Neural crest cell (in vitro differentiated cells): ENCODE measurements around the gene KRT10. TPM values are rescaled to one million over a fixed set of nuclear protein-coding genes. Genes with fewer than 3 reads are reported as not detected.

Source experiments
- DNase-seq: peaks from one replicate; pipeline ENCODE4 v3.0.0; 2021; ENCODE audit warnings: low read depth, mixed read lengths, low spot score
- H3K27ac Mint-ChIP-seq: one replicate; pipeline ENCODE4 v1.8.0; 2021; ENCODE audit warnings: mild to moderate bottlenecking, mixed read lengths; ENCODE audit not compliant: unreplicated experiment
- H3K27me3 Mint-ChIP-seq: 2 replicates; pipeline ENCODE4 v1.8.0; 2021; ENCODE audit warnings: low read depth, mild to moderate bottlenecking, mixed read lengths
- H3K36me3 Mint-ChIP-seq: 2 replicates; pipeline ENCODE4 v1.8.0; 2021; ENCODE audit warnings: low read depth, mild to moderate bottlenecking, mixed read lengths
- H3K4me1 Mint-ChIP-seq: 2 replicates; pipeline ENCODE4 v1.8.0; 2021; ENCODE audit warnings: mixed read lengths
- H3K4me3 Mint-ChIP-seq: one replicate; pipeline ENCODE4 v1.8.0; 2021; ENCODE audit warnings: mild to moderate bottlenecking, mixed read lengths
- H3K9me3 Mint-ChIP-seq: 2 replicates; pipeline ENCODE4 v1.8.0; 2021; ENCODE audit warnings: mixed read lengths
- total RNA-seq: library from RNA; stranded (reverse); gene quantifications from 2 replicates; pipeline ENCODE4 v1.2.1, GENCODE V29; 2021
- TF ChIP-seq, protein P1 (sequence below): fragments of 200-600 bp; sonication (generic); conservative IDR thresholded peaks from 2 replicates; pipeline ENCODE4 v1.5.0; 2021; ENCODE audit warnings: antibody characterized with exemption, mild to moderate bottlenecking

The KRT10 gene
- total RNA-seq, 1 donor from 2014 or later, result 39.1 TPM

DNA sequence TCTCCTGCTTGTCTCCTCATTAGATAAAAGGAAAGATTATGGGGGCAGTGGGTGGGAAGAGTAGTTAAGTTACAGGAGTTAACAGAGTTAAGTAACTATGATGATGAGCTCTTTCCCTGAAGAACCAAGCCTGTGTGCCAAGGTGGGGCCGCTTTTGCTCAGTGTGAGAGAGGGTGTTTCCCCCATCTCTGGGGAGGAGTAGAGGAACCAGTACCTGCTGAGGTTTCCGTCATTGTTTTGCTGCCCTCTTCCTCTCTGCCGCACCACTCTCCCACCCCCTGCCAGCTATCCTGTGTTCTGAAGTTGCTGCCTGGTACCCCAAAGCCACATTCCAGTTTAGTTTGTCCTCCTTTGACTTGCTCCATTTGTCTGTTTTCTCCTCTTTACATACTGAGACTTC lies 20.8 kb upstream of the KRT10 start:
- no peaks in the 10 kb centered on the region for H3K9me3 Mint-ChIP-seq
- peaks cover 57% of the 10 kb centered on the region for H3K27me3 Mint-ChIP-seq
- TF ChIP-seq, protein P1, sequence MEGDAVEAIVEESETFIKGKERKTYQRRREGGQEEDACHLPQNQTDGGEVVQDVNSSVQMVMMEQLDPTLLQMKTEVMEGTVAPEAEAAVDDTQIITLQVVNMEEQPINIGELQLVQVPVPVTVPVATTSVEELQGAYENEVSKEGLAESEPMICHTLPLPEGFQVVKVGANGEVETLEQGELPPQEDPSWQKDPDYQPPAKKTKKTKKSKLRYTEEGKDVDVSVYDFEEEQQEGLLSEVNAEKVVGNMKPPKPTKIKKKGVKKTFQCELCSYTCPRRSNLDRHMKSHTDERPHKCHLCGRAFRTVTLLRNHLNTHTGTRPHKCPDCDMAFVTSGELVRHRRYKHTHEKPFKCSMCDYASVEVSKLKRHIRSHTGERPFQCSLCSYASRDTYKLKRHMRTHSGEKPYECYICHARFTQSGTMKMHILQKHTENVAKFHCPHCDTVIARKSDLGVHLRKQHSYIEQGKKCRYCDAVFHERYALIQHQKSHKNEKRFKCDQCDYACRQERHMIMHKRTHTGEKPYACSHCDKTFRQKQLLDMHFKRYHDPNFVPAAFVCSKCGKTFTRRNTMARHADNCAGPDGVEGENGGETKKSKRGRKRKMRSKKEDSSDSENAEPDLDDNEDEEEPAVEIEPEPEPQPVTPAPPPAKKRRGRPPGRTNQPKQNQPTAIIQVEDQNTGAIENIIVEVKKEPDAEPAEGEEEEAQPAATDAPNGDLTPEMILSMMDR, result no peak
- no peaks in the 10 kb centered on the region for H3K36me3 Mint-ChIP-seq
- H3K27ac Mint-ChIP-seq, result no peak overlapping the region
- no peak for DNase-seq
- no peaks in the 10 kb centered on the region for H3K4me1 Mint-ChIP-seq
- no peak overlapping the region for H3K4me3 Mint-ChIP-seq

DNA sequence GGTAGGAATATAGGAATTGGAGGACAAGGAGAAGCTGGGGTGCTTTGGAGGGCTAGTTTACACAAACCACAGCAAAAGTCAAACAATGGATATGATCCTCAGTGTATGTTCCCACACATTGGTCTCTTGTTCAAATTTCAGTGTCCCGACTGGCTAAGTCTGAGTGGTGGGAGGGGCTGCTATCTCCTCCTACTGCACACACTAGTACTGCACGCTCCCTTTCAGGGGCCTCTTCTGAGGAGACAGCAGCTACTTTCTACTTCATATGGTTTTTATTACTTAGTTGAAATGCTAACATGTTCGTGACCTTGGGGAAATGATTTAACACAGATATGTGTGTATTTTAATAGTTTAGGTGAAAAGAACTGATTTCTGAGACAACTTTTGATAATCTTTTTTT lies 18.8 kb upstream of the KRT10 start:
- H3K27me3 Mint-ChIP-seq, result peaks cover 47% of the 10 kb centered on the region
- no peaks in the 10 kb centered on the region for H3K9me3 Mint-ChIP-seq
- DNase-seq, result no peak
- TF ChIP-seq, protein P1, result no peak
- H3K27ac Mint-ChIP-seq, result no peak overlapping the region
- H3K4me1 Mint-ChIP-seq, result no peaks in the 10 kb centered on the region
- no peaks in the 10 kb centered on the region for H3K36me3 Mint-ChIP-seq
- H3K4me3 Mint-ChIP-seq, result no peak overlapping the region

DNA sequence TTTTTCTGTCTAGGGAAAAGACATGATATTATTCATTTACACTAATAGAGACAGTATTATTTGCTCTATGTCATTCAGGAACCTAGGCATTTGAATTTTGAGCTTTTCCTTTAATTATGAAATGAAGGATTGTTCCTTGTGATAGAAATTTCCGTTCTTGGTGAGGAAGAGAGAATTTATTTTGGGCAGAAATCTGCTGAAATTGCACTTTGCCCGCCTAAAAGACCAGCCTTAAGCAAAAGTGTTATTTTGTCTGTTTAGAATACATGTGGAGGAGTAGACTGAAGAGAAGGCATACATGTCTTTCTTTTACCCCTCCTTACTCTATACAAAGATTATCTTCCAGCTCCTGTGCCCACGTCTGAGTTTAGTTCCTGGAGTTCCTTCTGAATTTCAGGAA lies 16.8 kb upstream of the KRT10 start:
- no peaks in the 10 kb centered on the region for H3K9me3 Mint-ChIP-seq
- no peak overlapping the region for H3K27ac Mint-ChIP-seq
- no peak overlapping the region for H3K4me3 Mint-ChIP-seq
- no peak for DNase-seq
- H3K36me3 Mint-ChIP-seq, result peaks cover 2% of the 10 kb centered on the region
- peaks cover 29% of the 10 kb centered on the region for H3K27me3 Mint-ChIP-seq
- H3K4me1 Mint-ChIP-seq, result no peaks in the 10 kb centered on the region
- TF ChIP-seq, protein P1, result no peak

DNA sequence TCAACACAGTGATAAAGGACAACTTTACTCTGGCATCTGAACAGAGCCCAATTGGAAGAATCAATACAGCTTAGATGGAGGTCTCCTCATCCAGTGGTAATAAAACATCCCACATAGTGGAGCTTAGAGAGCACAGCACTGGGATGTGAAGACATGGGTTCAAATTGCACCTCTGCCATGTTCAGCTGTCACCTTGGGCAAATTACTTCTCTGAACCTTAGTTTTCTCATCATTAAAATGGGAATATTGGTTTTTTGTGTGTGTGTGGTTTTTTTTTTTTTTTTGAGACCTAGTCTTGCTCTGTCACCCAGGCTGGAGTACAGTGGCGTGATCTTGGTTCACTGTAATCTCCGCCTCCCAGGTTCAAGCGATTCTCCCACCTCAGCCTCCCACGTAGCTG lies 13.6 kb upstream of the KRT10 start:
- no peaks in the 10 kb centered on the region for H3K9me3 Mint-ChIP-seq
- TF ChIP-seq, protein P1, result no peak
- H3K4me1 Mint-ChIP-seq, result no peaks in the 10 kb centered on the region
- peaks cover 8% of the 10 kb centered on the region for H3K27me3 Mint-ChIP-seq
- H3K27ac Mint-ChIP-seq, result no peak overlapping the region
- no peak overlapping the region for H3K4me3 Mint-ChIP-seq
- H3K36me3 Mint-ChIP-seq, result peaks cover 2% of the 10 kb centered on the region
- DNase-seq, result no peak

DNA sequence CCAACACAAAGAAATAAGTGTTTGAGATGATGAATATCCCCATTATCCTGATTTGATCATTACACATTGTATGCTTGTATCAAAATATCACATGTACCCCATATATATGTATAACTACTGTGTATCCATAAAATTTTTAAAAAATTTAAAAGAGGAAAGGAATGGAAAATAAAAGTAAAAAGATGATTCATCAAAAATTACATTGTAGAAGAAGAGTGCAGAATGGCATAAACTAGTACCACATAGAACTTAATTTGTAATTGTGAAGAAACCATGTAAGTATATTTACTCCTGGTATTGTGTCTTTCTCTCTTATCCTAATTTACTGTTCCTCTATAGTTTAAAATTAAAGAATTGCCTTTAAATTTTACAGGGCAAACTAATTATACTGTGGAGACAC lies 11.5 kb upstream of the KRT10 start:
- Mint-ChIP-seq H3K36me3 (peaks cover 2% of the 10 kb centered on the region), H3K9me3 (peaks cover 4% of the 10 kb centered on the region), H3K27me3 (no peaks in the 10 kb centered on the region), H3K27ac (no peak overlapping the region), H3K4me1 (no peaks in the 10 kb centered on the region), H3K4me3 (no peak overlapping the region)
- DNase-seq, result no peak
- TF ChIP-seq, protein P1, result no peak

DNA sequence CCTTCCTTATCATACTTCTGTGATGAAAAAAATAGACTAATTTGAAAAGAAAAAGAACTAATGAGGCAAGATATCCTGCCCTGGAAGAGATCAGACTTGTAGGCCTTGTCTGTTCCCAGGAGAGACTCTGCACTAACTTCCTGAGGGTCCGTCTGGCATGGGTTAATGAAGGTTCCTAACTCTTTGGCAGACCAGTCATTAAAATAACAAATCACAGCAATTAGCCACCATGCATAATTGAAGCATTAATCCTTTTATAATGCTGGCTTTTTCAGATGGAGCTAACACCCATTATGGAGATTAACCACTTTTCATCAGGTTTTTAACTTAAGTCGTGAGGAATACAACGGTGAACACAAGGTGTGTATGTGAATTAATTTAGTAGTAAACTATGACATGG lies 10.4 kb upstream of the KRT10 start:
- Mint-ChIP-seq H3K27ac (no peak overlapping the region), H3K9me3 (peaks cover 4% of the 10 kb centered on the region), H3K36me3 (peaks cover 2% of the 10 kb centered on the region), H3K4me1 (no peaks in the 10 kb centered on the region), H3K4me3 (no peak overlapping the region), H3K27me3 (peaks cover 3% of the 10 kb centered on the region)
- DNase-seq, result no peak
- TF ChIP-seq, protein P1, result no peak
